Measurements from ENCODE around the gene MANBA. TPM values are rescaled to one million over a fixed set of nuclear protein-coding genes. Genes with fewer than 3 reads are reported as not detected.
A peak's percentile ranks its signal among the peaks of the same experiment; 100 is the strongest.

Gene MANBA
- total RNA-seq, 6 experiments from 2014 or later, result 31.2 to 57.9 (median 36.0) TPM

DNA sequence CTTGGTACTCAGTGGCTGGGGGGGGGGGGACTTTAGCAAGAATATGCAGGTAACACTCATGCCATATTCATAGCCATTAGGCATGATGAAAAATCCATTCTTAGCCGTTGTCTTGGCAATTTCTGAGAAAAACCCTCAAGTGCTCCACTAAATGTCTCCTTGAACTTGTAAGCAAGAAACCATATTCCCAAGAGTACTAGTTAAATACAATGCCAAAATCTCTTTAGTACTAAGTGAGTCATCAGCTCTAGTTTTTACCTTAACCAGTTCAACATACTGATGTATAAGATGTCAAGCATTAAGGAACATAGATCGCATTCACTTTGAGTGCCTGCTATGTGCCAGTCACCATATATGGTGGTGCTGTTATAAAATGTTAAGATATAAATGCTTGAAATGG lies 39.0 kb upstream of the MANBA start:
- peaks cover 58% of the 10 kb centered on the region for H3K36me3 Mint-ChIP-seq (ENCODE audit: low read depth)
- no peaks in the 10 kb centered on the region for H3K9me3 Mint-ChIP-seq
- no peak for DNase-seq
- H3K4me1 Mint-ChIP-seq (ENCODE audit: low read depth), result peaks cover 55% of the 10 kb centered on the region
- no peak overlapping the region for H3K4me3 Mint-ChIP-seq
- TF ChIP-seq, protein P1, sequence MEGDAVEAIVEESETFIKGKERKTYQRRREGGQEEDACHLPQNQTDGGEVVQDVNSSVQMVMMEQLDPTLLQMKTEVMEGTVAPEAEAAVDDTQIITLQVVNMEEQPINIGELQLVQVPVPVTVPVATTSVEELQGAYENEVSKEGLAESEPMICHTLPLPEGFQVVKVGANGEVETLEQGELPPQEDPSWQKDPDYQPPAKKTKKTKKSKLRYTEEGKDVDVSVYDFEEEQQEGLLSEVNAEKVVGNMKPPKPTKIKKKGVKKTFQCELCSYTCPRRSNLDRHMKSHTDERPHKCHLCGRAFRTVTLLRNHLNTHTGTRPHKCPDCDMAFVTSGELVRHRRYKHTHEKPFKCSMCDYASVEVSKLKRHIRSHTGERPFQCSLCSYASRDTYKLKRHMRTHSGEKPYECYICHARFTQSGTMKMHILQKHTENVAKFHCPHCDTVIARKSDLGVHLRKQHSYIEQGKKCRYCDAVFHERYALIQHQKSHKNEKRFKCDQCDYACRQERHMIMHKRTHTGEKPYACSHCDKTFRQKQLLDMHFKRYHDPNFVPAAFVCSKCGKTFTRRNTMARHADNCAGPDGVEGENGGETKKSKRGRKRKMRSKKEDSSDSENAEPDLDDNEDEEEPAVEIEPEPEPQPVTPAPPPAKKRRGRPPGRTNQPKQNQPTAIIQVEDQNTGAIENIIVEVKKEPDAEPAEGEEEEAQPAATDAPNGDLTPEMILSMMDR (IDR thresholded peaks at IDR 0.05), result no peak
- no peaks in the 10 kb centered on the region for H3K27me3 Mint-ChIP-seq (ENCODE audit: insufficient read depth)
- H3K27ac Mint-ChIP-seq, result no peak overlapping the region

DNA sequence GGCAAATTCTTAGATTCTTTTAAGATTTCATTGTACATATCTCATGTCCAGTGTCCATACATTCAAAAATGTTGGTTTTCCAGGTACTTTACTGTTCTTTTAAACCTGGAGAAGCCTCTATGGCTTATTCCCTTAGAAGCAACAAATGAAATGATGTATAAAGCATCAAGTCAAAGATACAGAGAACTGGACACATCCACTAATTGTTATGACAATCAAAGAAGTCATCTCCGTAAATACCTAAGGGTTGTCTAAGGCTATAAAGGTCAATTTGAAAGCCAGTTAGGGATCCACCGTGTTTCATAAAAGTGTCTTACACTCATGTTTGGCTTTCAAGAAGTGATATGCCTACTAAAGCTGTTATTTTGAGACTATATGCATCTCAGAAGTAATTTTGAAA lies 34.2 kb upstream of the MANBA start:
- Mint-ChIP-seq H3K27me3 (ENCODE audit: insufficient read depth) (peaks cover 2% of the 10 kb centered on the region; the same call in 1 of the 2 replicates), H3K9me3 (no peaks in the 10 kb centered on the region), H3K36me3 (ENCODE audit: low read depth) (peaks cover 73% of the 10 kb centered on the region), H3K27ac (peak overlapping the region; percentile 26; the same call in 1 of the 2 replicates), H3K4me1 (ENCODE audit: low read depth) (peaks cover 60% of the 10 kb centered on the region), H3K4me3 (no peak overlapping the region)
- DNase-seq, result no peak
- TF ChIP-seq, protein P1 (IDR thresholded peaks at IDR 0.05), result no peak

DNA sequence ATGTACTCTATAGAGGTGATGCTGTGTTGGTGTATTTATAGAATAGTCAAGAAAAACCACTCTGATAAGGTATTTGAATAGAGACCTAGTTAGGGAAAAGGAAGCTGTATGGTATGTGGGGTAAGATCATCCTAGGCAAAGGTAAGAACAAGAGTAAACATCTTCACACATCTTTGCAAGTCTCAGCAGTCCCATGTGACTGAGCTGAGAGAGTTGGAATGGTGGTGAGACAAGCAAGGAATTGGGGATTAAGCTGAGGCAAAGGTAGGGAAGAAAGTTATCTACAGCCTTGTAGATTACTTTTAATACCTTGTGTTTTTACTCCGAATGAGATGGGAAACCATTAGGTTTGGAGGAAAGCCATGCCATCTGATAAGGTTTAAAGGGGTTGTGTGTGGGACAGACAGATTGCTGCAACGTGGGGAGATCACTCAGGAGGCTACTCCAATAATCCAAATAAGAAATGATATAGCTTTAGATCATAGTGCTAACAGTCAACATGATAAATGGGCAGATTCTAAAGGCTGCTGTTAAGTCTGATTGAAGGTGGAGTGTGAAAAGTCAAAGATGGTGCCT lies 31.7 kb upstream of the MANBA start:
- Mint-ChIP-seq H3K4me3 (no peak overlapping the region), H3K9me3 (peaks cover 7% of the 10 kb centered on the region; the same call in 1 of the 2 replicates), H3K27ac (no peak overlapping the region), H3K27me3 (ENCODE audit: insufficient read depth) (peaks cover 7% of the 10 kb centered on the region), H3K36me3 (ENCODE audit: low read depth) (peaks cover 60% of the 10 kb centered on the region), H3K4me1 (ENCODE audit: low read depth) (peaks cover 61% of the 10 kb centered on the region)
- TF ChIP-seq, protein P1 (IDR thresholded peaks at IDR 0.05), result no peak
- no peak for DNase-seq

DNA sequence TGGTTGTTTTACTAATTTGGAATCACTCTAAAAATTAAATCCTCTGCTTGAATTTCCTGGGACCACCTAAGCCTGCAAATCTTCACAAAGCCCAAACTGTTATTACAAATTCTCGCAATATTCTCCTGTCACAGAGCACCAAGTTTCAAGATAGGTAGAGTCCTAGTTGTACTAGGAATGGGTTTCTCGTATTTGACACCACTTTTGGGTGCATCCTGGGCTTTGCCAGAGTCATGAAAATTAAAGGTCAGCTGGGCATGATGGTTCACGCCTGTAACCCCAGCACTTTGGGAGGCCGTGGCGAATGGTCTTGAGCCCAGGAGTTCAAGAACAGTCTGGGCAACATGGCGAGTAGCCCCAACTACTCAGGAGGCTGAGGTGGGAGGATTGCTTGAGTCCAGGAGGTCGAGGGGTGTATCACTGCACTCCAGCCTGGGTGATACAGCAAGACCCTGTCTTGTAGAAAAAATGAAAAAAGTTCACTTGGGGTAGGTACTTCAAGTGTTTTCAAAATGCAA lies 30.6 kb upstream of the MANBA start:
- peaks cover 7% of the 10 kb centered on the region; the same call in 1 of the 2 replicates for H3K9me3 Mint-ChIP-seq
- H3K4me3 Mint-ChIP-seq, result no peak overlapping the region; the same call in 1 of the 2 replicates
- H3K27ac Mint-ChIP-seq, result peak overlapping the region; percentile 51; the same call in 1 of the 2 replicates
- peaks cover 55% of the 10 kb centered on the region for H3K4me1 Mint-ChIP-seq (ENCODE audit: low read depth)
- H3K27me3 Mint-ChIP-seq (ENCODE audit: insufficient read depth), result peaks cover 7% of the 10 kb centered on the region
- TF ChIP-seq, protein P1 (IDR thresholded peaks at IDR 0.05), result no peak
- H3K36me3 Mint-ChIP-seq (ENCODE audit: low read depth), result peaks cover 51% of the 10 kb centered on the region
- DNase-seq, result no peak

DNA sequence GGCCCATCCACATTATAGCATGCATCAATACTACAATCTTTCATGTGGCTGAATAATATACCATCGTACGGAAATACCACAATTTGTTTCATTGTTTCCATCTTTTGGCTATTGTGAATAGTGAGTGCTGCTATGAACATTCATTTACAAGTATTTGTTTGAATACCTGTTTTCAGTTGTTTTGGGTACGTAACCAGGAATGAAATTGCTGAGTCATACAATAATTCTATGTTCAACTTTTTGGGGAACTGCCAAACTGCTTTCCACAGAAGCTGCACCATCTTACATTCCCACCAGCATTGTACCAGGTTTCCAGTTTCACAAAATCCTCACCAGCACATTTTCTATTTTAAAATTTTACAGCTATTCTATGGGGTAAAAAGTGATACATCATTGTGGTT lies 28.5 kb upstream of the MANBA start:
- Mint-ChIP-seq H3K27ac (peak overlapping the region; percentile 81), H3K27me3 (ENCODE audit: insufficient read depth) (peaks cover 7% of the 10 kb centered on the region), H3K4me1 (ENCODE audit: low read depth) (peaks cover 35% of the 10 kb centered on the region), H3K4me3 (peak overlapping the region; percentile 11; the same call in 1 of the 2 replicates), H3K36me3 (ENCODE audit: low read depth) (peaks cover 30% of the 10 kb centered on the region), H3K9me3 (peaks cover 7% of the 10 kb centered on the region; the same call in 1 of the 2 replicates)
- TF ChIP-seq, protein P1 (IDR thresholded peaks at IDR 0.05), result no peak
- DNase-seq, result peak; percentile 50

Measured in HFFc6 (cell line).